ENCODE results near the gene MSI2.

The MSI2 gene

GRCh38 chr17:57324631-57325030 is 68.3 kb downstream of the MSI2 start:
- DNase-seq = no peak

GRCh38 chr17:57326336-57326735 is 70.0 kb downstream of the MSI2 start:
- DNase-seq = no peak

GRCh38 chr17:57326764-57327163 is 70.4 kb downstream of the MSI2 start:
- DNase-seq = no peak

- DNase-seq = no peak
Measured at GRCh38 chr17:57327176-57327970, 71.0 kb downstream of the MSI2 start.

- no peak for DNase-seq
Measured at GRCh38 chr17:57328109-57328882, 72.0 kb downstream of the MSI2 start.

- DNase-seq = no peak
Measured at GRCh38 chr17:57329380-57330214, 73.3 kb downstream of the MSI2 start.

GRCh38 chr17:57330587-57330986 is 74.3 kb downstream of the MSI2 start:
- DNase-seq = no peak

GRCh38 chr17:57331423-57331822 is 75.1 kb downstream of the MSI2 start:
- no peak for DNase-seq

- DNase-seq = no peak
Measured at GRCh38 chr17:57332501-57332900, 76.2 kb downstream of the MSI2 start.

GRCh38 chr17:57335195-57335792 is 79.0 kb downstream of the MSI2 start:
- no peak for DNase-seq

- DNase-seq = no peak
Measured at GRCh38 chr17:57337390-57337789, 81.1 kb downstream of the MSI2 start.

- DNase-seq = no peak
Measured at GRCh38 chr17:57338257-57338914, 82.1 kb downstream of the MSI2 start.

- DNase-seq = no peak
Measured at GRCh38 chr17:57340160-57340981, 84.0 kb downstream of the MSI2 start.

- DNase-seq = no peak
Measured at GRCh38 chr17:57341611-57342540, 85.6 kb downstream of the MSI2 start.

- DNase-seq = no peak
Measured at GRCh38 chr17:57342963-57343589, 86.8 kb downstream of the MSI2 start.

- no peak for DNase-seq
Measured at GRCh38 chr17:57343717-57344116, 87.4 kb downstream of the MSI2 start.

- no peak for DNase-seq
Measured at GRCh38 chr17:57344261-57344660, 87.9 kb downstream of the MSI2 start.

- DNase-seq = no peak
Measured at GRCh38 chr17:57349541-57350247, 93.4 kb downstream of the MSI2 start.

GRCh38 chr17:57350266-57350665 is 93.9 kb downstream of the MSI2 start:
- DNase-seq = no peak
